DND-41 (cell line): ENCODE results near the gene LAMTOR2.

Source experiments
- ATAC-seq: fragments of 200-7000 bp; cut with Tn5 transposase; 3 replicates; pipeline ENCODE4 v1.9.1; 2021; ENCODE audit warnings: low read depth; ENCODE audit not compliant: insufficient read depth
- DNase-seq: peaks from one replicate; pipeline ENCODE4 v3.0.0-alpha.2; 2020
- H2AFZ ChIP-seq: 2 replicates; pipeline ENCODE4 v1.6.0; 2012; ENCODE audit warnings: low read depth, low read length
- H3K27ac ChIP-seq: 2 replicates; pipeline ENCODE4 v1.5.1; 2012; ENCODE audit warnings: low read length, inconsistent platforms
- H3K27me3 ChIP-seq: fragments of 200-600 bp; sonication (generic); 2 replicates; pipeline ENCODE4 v1.6.0; 2012; ENCODE audit warnings: low read length, mild to moderate bottlenecking, inconsistent platforms; ENCODE audit not compliant: insufficient read depth, poor library complexity
- H3K36me3 ChIP-seq: 2 replicates; pipeline ENCODE4 v1.5.1; 2012; ENCODE audit warnings: low read length, inconsistent platforms; ENCODE audit not compliant: insufficient read depth
- H3K4me1 ChIP-seq: 2 replicates; pipeline ENCODE4 v1.5.1; 2012; ENCODE audit warnings: mild to moderate bottlenecking, low read length; ENCODE audit not compliant: insufficient read depth
- H3K4me2 ChIP-seq: 2 replicates; pipeline ENCODE4 v1.6.0; 2012; ENCODE audit warnings: mild to moderate bottlenecking, moderate library complexity, low read length, inconsistent platforms; ENCODE audit not compliant: insufficient read depth
- H3K4me3 ChIP-seq, 2 experiments: fragments of 200-600 bp in 1 of 2; shearing (Covaris generic) in 1 of 2; 2 replicates each; pipeline ENCODE4 v1.5.1; 2012 to 2016; ENCODE audit warnings: inconsistent platforms in 2 of 2, low read length in 2 of 2, mild to moderate bottlenecking in 2 of 2, low read depth in 1 of 2, moderate library complexity in 1 of 2
- H3K79me2 ChIP-seq: 2 replicates; pipeline ENCODE4 v1.6.0; 2012; ENCODE audit warnings: low read length, inconsistent platforms; ENCODE audit not compliant: insufficient read depth
- H3K9ac ChIP-seq: 2 replicates; pipeline ENCODE4 v1.6.0; 2012; ENCODE audit warnings: low read depth, mild to moderate bottlenecking, inconsistent platforms, low read length, moderate library complexity
- H3K9me3 ChIP-seq: 2 replicates; pipeline ENCODE4 v1.5.1; 2012; ENCODE audit warnings: low read length, moderate library complexity, mild to moderate bottlenecking, inconsistent platforms; ENCODE audit not compliant: insufficient read depth, severe bottlenecking
- H4K20me1 ChIP-seq: 2 replicates; pipeline ENCODE4 v1.6.0; 2012; ENCODE audit warnings: low read length; ENCODE audit not compliant: insufficient read depth
- EZH2 ChIP-seq: IDR thresholded peaks from 3 replicates; pipeline ENCODE4 v1.6.1; 2012; ENCODE audit warnings: borderline replicate concordance, low read depth, mild to moderate bottlenecking, moderate library complexity, low read length, inconsistent platforms; ENCODE audit not compliant: severe bottlenecking
- TF ChIP-seq, protein P1 (sequence below): IDR thresholded peaks from 2 replicates; pipeline ENCODE4 v1.5.1; 2012; ENCODE audit warnings: borderline replicate concordance, low read length, moderate library complexity, mild to moderate bottlenecking; ENCODE audit not compliant: poor library complexity, severe bottlenecking; ENCODE audit errors: extremely low read depth

Gene LAMTOR2

DNA sequence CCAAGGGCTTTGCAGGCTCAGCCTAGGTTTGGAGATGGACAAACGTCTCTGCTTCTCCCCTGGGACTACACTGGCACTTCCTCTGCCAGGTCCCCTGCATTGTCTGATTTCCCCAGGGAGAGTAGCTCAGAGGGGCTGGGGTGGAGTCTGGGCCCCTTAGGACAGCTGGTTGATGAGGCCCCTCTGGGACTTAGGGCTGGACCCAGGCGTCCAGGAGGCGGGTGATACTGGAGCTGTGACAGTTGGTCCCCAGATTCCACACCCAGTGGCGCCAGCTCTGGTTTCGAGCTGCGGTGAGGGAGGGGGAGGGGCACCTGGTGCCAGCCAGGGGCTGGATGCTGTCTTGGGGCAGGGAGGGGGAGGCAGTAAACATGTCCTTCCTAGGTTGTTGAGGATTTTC is 35.1 kb downstream of the LAMTOR2 start:
- H3K27me3 ChIP-seq: no peaks in the 10 kb centered on the region
- no peak overlapping the region for H3K4me3 ChIP-seq
- TF ChIP-seq EZH2: no peak
- TF ChIP-seq, protein P1, sequence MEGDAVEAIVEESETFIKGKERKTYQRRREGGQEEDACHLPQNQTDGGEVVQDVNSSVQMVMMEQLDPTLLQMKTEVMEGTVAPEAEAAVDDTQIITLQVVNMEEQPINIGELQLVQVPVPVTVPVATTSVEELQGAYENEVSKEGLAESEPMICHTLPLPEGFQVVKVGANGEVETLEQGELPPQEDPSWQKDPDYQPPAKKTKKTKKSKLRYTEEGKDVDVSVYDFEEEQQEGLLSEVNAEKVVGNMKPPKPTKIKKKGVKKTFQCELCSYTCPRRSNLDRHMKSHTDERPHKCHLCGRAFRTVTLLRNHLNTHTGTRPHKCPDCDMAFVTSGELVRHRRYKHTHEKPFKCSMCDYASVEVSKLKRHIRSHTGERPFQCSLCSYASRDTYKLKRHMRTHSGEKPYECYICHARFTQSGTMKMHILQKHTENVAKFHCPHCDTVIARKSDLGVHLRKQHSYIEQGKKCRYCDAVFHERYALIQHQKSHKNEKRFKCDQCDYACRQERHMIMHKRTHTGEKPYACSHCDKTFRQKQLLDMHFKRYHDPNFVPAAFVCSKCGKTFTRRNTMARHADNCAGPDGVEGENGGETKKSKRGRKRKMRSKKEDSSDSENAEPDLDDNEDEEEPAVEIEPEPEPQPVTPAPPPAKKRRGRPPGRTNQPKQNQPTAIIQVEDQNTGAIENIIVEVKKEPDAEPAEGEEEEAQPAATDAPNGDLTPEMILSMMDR: no peak
- H3K4me1 ChIP-seq: no peaks in the 10 kb centered on the region
- no peak for ATAC-seq
- no peaks in the 10 kb centered on the region for H3K36me3 ChIP-seq
- no peaks in the 10 kb centered on the region for H3K79me2 ChIP-seq
- no peak overlapping the region for H3K9ac ChIP-seq
- H3K4me2 ChIP-seq: no peak overlapping the region
- H3K9me3 ChIP-seq: no peaks in the 10 kb centered on the region
- DNase-seq: no peak
- H4K20me1 ChIP-seq: no peaks in the 10 kb centered on the region
- H3K27ac ChIP-seq: no peak overlapping the region
- no peak overlapping the region for H2AFZ ChIP-seq

DNA sequence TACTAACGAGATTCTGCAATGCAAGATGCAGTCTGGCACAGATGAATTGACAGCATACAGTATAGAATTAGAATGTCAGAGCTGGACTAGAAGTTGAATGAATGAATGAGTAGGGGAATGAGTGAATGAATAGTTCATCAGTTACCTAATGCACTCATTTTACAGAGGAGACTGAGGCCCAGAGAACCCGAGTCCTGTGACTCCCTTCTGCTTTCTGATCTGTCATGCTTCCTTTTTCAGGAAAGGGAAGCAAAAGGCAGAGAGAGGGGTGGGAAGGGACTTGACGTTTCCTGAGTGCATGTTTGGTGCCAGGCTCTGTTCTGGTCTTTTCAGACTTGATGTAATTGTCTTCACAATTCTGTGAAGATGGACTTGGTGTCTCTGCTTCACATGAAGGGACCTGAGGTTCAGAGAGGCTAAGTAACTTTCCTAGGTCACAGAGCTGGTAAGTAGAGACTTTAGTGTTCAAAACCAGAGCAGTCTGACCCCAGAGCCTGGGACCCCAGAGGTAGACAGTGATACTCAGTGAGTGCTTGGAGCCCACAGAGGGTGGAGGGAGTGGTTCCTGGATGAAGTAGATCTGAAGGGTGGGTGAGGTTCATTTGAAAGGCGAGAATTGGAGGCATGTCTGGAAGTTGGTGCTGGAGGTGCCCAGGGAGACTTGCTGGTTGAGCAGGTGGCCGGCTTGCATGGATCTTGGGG is 35.7 kb downstream of the LAMTOR2 start:
- H4K20me1 ChIP-seq: no peaks in the 10 kb centered on the region
- H3K79me2 ChIP-seq: no peaks in the 10 kb centered on the region
- no peaks in the 10 kb centered on the region for H3K9me3 ChIP-seq
- ATAC-seq: peak; percentile 45; the same call in 2 of the 3 replicates
- H3K9ac ChIP-seq: no peak overlapping the region
- H3K4me3 ChIP-seq: no peak overlapping the region
- no peaks in the 10 kb centered on the region for H3K36me3 ChIP-seq
- no peak for DNase-seq
- no peak for TF ChIP-seq EZH2
- TF ChIP-seq, protein P1: no peak
- no peak overlapping the region for H2AFZ ChIP-seq
- H3K27me3 ChIP-seq: no peaks in the 10 kb centered on the region
- H3K4me2 ChIP-seq: no peak overlapping the region
- no peaks in the 10 kb centered on the region for H3K4me1 ChIP-seq
- H3K27ac ChIP-seq: no peak overlapping the region

DNA sequence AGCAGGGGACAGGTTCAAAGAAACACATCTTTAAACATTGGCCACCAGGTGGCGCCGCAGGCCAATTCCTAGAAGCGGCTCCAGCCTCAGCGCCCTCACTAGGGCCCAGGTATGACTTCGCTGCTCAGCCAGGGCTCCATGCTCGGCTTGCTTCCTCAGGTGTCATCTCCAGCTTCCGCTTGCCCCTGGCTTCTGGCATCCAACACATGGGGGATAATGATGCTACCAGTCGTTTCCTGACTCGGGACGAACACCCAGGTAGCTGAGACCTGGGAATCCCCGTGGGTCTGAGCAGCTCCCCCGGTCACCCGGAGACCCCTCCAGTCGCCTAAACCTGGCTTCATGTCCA is 36.2 kb downstream of the LAMTOR2 start:
- Histone ChIP-seq H3K4me3 (no peak overlapping the region), H3K36me3 (no peaks in the 10 kb centered on the region), H3K4me2 (no peak overlapping the region), H3K4me1 (no peaks in the 10 kb centered on the region), H3K27me3 (no peaks in the 10 kb centered on the region), H4K20me1 (0 out of 2 replicates have a peak, but pooled peaks cover 2% of the 10 kb centered on the region), H2AFZ (no peak overlapping the region), H3K9me3 (no peaks in the 10 kb centered on the region), H3K9ac (no peak overlapping the region), H3K79me2 (no peaks in the 10 kb centered on the region), H3K27ac (no peak overlapping the region)
- ATAC-seq (peak; percentile 97), DNase-seq (peak; percentile 82)
- TF ChIP-seq, protein P1: peak; percentile 83
- no peak for TF ChIP-seq EZH2
